IPS-18a (cell line): ENCODE measurements around the gene SUPT4H1.

Experiments used
- H3K27ac ChIP-seq: one replicate; pipeline ENCODE4 v1.5.1; 2013; ENCODE audit warnings: low read length
- H3K27me3 ChIP-seq: one replicate; pipeline ENCODE4 v1.6.1; 2013; ENCODE audit warnings: mild to moderate bottlenecking, low read length; ENCODE audit not compliant: control insufficient read depth, insufficient read depth
- H3K36me3 ChIP-seq: one replicate; pipeline ENCODE4 v1.6.1; 2013; ENCODE audit warnings: low read depth, low read length; ENCODE audit not compliant: control insufficient read depth
- H3K4me1 ChIP-seq: one replicate; pipeline ENCODE4 v1.6.1; 2013; ENCODE audit warnings: low read depth, low read length; ENCODE audit not compliant: control insufficient read depth
- H3K4me3 ChIP-seq: one replicate; pipeline ENCODE4 v1.5.1; 2013; ENCODE audit warnings: low read length
- H3K9ac ChIP-seq: one replicate; pipeline ENCODE4 v1.6.1; 2013; ENCODE audit warnings: mild to moderate bottlenecking, low read length, moderate library complexity
- H3K9me3 ChIP-seq: one replicate; pipeline ENCODE4 v1.6.1; 2013; ENCODE audit warnings: low read depth, low read length; ENCODE audit not compliant: control insufficient read depth

Gene SUPT4H1

DNA sequence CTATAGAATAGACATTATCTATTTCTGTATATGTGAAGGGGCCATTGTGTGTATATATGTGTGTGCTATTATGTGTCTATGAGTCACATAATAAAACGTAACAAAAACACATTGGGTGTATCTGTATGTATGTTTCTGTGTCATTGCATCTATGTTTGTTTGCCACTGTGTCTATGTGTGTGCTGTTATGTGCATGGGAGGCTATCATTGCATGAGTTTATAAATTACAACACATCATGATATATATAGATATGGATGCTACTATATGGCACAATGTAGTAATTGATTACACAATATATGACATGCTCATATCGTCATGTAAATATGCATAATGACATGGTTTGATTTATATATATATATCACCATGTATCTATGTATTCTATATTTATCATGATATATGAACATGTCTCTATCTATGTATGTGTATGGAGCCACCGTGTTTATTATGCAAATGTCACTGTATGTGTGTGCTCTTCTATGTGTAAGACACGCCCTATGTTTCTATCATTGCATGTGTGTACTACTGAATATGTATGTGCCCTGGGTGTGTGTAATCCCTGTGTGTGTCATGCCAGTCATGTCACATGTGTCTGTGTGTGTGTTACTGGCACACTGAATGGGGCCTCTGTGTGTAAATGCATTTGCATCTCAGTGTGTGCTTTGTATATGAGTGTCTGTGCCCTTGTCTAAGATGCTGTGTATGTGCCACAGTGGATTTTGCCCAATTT is 22.0 kb downstream of the SUPT4H1 start:
- no peaks in the 10 kb centered on the region for H3K36me3 ChIP-seq
- peaks cover 2% of the 10 kb centered on the region for H3K27me3 ChIP-seq
- H3K27ac ChIP-seq, result no peak overlapping the region
- no peaks in the 10 kb centered on the region for H3K9me3 ChIP-seq
- H3K4me1 ChIP-seq, result peaks cover 36% of the 10 kb centered on the region
- H3K4me3 ChIP-seq, result no peak overlapping the region
- H3K9ac ChIP-seq, result no peak overlapping the region

DNA sequence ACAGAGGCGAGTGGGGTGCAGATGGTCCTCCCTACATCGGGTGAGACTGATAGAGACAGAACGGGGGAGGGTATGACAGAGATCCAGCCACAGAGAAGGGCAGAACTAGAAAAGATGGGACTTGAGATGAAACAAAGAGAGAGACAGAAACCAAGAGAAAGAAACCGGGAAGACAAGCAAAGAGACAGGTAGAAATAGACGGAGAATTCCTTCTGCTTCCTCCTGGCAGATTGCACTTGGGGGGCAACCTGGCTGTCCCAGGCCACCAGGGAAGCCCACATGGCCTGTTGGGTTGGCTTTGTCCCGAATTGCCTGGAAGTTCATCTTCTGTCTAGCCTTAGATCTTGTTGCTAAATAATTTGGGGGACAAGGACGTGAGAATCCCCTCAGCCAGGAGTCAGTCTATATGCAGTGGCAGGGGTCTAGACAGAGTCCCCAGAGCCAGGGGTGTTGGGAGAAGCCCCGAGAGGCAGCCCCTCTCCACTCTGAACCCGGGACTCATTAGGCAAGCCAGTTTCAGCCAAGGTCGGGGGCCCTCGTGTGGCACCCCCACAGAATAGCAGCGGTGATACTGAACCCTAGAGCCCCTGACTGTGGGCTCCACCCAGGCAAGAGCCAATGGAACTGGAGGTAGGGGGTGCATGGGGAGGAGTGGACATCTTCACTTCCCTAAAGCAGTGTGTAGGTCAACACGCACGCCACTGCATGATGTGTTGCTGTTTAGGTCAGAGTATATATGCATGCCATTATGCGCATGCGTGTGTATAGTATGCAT is 22.8 kb downstream of the SUPT4H1 start:
- peak overlapping the region; percentile 34 for H3K4me3 ChIP-seq
- no peak overlapping the region for H3K27ac ChIP-seq
- H3K27me3 ChIP-seq, result peaks cover 5% of the 10 kb centered on the region

DNA sequence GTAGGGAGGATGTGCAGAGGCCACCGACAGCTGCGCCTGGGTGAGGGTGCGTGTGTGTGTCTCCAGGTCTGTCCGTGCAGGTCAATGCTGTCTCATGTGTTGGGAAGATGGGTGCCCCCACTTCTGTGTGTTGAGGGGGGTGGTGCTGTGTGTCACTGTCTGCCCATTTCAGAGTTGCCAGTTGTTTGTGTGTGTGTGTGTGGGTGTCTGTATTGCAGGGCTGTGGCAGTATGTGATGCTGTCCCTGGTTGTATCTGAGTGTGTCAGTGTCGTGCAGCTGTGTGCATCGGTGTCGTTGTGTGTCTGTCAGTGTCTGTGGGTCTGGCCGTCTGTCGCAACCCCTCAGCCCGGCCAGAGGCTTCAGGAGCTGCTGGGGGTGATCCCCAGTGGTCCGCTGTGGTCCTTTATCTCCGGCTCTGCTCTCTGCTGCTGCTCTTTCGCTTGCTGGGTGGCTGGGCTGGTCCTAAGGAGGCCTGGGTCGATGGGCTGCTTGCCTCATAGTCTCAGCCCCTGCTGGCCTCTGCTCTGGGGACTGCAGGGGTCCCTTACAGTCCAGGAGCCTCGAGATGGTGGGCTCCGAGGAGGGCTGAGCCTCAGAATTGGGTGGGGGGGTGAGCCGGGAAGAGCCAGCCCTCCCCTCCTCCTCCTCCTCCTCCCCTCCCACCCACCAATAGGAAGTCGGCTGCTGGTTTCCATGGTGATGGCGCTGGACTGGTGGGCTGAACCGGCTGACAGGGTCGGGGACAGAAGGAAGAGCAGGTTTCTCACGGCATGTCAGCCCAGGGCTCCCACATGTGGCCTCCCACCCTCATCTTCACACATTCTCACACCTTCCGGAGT is 23.6 kb downstream of the SUPT4H1 start, which contains the start of gene TSPOAP1:
Gene TSPOAP1, minus strand, starts transcription at position 601 of the 840 bp plus-strand sequence. CDS start 875 bp downstream, outside the sequence.
- no peaks in the 10 kb centered on the region for H3K9me3 ChIP-seq
- peak within 1 kb of the TSS; percentile 14 for H3K9ac ChIP-seq
- H3K36me3 ChIP-seq, result no peaks in the 10 kb centered on the region
- no peak within 1 kb of the TSS for H3K27ac ChIP-seq
- peak within 1 kb of the TSS; percentile 34 for H3K4me3 ChIP-seq
- peaks cover 44% of the 10 kb centered on the region for H3K4me1 ChIP-seq
- peaks cover 12% of the 10 kb centered on the region for H3K27me3 ChIP-seq

More for the DNA sequence above, 22.8 kb downstream of the SUPT4H1 start:
- Histone ChIP-seq H3K9me3 (no peaks in the 10 kb centered on the region), H3K4me1 (peaks cover 38% of the 10 kb centered on the region), H3K9ac (peak overlapping the region; percentile 14), H3K36me3 (no peaks in the 10 kb centered on the region)

DNA sequence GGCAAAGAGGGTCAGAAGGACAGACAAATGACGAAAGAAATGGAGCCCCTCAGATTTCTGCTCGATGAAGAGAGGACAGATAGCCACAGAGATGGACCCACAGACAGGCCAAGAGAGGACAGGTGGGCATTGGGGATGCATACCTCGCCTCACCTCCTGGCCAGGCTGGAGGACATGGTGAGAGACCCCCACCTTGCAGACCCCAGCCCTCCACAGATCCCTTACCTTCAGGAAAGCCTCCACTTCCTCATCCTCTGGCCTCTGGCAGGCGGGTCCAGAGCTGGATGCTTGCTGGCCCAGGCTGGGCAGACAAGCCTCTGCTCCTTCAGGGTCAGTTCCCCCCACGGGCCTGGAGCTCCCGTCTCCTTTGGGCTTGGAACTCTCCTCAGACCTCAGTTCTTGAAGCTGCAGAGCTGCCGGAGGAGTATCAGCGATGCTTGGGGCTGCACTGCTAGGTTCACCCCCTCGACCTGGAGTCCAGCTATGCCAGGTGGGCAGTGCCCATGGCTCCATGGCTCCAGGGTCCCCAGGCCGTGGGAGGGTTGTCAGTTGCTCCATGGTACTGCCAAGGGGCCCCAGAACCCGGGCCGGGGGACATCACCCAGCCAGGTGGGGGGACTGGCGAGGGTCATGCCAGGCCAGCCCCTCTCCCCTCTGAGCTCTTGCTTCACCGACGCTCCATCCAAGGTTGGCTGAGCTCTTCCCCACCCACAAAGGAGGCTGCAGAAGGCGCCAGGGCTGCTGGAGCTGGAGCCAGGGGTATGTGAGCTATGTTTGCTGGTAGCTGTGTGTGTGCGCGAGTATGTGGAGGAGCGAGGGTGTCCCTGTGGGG is 24.4 kb downstream of the SUPT4H1 start:
- no peak overlapping the region for H3K27ac ChIP-seq
- H3K9ac ChIP-seq, result no peak overlapping the region

DNA sequence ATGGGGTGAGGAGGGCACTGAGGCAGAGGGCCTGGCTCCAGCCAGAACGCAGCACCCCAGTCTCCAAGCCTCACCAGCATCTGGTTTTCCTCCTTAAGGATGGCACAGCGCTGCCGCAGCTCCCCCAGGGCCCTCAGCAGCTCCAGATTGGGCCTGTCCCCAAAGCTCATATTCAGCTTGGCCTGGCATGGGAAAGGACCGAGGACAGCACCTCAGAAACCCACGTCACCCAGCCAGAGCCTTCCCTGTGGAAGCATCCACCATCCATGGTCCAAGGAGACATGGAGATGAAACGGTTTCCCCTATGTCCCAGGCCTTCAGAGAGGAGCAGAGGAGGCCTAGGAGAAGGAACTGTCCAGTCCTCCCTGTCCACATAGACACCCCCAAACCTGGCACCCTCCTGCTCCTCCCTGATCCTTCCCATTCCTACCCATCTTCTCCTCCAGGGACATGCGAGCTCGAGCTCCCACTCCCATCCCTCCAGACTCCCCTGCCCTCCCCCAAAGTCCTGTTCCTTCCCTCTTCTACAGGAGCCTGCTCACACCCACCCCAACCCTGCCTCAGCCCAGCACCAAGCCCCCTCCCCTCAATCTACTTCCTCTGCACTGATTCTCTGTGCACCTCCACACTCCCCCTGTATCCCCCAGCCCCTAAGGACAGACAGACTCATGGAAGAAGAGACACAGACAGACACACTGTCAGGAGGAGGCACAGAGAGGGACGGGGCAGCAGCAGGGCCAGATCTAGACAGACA is 25.2 kb downstream of the SUPT4H1 start:
- Histone ChIP-seq H3K36me3 (no peaks in the 10 kb centered on the region), H3K4me3 (no peak overlapping the region), H3K27ac (no peak overlapping the region), H3K9ac (no peak overlapping the region), H3K9me3 (no peaks in the 10 kb centered on the region), H3K27me3 (peaks cover 12% of the 10 kb centered on the region), H3K4me1 (peaks cover 44% of the 10 kb centered on the region)

More for the DNA sequence above, 24.4 kb downstream of the SUPT4H1 start:
- Histone ChIP-seq H3K36me3 (no peaks in the 10 kb centered on the region), H3K4me1 (peaks cover 44% of the 10 kb centered on the region), H3K4me3 (no peak overlapping the region), H3K9me3 (no peaks in the 10 kb centered on the region), H3K27me3 (peaks cover 12% of the 10 kb centered on the region)

DNA sequence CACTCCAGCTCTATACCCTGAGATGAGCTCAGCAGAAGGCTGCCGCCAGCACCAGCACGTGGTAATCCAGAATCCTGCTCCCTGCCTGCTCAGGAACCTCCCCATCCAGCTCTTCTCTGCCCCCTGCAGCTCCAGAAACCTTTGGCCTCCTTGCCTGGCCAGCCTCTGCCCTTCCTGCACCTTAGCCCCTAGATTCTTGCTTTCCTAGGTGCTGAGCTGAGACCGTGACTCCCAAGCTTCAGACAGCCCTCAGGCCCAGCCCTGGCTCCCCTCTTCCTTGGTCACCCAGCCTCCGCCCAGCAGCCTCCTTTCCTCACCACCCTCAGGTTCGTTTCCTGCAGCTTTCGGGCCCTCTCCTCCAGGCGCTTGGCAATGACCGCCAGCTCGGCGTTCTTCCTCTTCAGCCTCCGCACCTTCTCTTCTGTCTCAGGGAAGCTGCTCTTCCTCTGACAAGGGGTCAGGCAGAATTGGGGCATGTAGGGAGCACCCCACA is 26.0 kb downstream of the SUPT4H1 start:
- Histone ChIP-seq H3K4me3 (no peak overlapping the region), H3K9ac (no peak overlapping the region), H3K27ac (no peak overlapping the region), H3K9me3 (no peaks in the 10 kb centered on the region), H3K36me3 (no peaks in the 10 kb centered on the region), H3K27me3 (peaks cover 12% of the 10 kb centered on the region), H3K4me1 (peaks cover 37% of the 10 kb centered on the region)

DNA sequence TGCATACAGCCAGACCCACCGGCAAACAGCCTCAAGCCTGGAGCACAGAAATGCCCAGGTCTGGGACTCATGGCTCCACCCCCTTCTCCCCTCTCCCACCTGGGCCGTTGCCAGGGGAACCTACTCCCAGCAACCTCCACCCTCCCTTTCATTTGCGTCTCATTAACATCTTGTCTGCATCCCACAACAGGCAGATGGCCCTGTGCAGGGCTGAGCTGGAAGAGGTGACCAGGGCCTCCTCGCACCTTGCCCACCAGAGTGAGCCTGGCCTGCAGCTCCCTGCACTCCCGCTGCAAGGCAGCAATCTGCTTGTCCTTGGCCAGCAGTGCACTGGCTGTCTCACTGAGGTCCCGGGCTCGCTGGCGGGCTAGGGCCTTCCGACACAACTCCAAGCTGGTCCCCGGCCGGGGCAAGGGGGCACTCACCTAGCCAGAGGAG is 26.7 kb downstream of the SUPT4H1 start:
- Histone ChIP-seq H3K4me3 (peak overlapping the region; percentile 63), H3K27me3 (peaks cover 12% of the 10 kb centered on the region), H3K4me1 (peaks cover 34% of the 10 kb centered on the region), H3K9ac (peak overlapping the region; percentile 16), H3K36me3 (no peaks in the 10 kb centered on the region), H3K9me3 (no peaks in the 10 kb centered on the region), H3K27ac (no peak overlapping the region)

DNA sequence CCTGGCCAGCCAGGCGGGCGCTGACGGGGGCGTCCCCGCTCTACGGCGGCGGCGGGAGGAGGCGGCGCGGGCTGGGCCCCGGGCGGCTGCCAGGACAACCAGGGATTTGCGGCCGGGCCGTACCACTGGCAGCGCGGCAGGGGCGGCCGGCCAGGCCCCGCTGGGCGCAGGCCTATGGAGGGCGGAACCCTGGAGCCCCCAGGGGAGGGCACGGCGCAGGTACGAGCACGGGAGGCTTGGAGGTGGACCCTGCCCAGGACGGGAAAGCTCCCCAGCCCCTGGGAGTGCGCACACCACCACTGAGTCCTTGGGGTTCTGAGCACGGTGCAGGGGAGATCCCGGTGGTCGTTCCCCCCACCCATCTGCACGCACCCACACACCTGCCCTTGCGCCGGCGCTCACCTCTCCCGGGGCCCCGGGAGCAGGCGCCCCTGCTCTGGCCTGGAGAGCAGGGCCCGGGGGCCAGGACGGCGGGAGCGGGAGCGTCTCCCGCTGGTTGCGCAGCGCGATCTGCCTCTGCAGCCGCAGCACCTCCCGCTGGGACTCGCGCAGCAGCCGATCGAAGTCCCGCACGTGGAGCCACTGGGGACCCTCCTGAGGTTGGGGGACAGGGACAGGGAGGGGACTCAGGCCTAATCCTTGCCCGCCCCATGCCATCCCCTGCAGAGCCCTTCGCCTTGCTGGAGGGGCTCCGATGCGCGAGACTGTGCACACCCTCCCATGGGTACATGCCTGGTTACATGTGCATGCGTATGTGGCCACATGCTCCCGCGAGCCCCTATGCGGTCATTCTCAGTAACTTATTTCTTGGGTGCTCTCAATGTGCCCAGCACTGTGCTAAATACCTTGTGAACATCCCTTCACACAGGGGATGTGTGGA is 27.4 kb downstream of the SUPT4H1 start:
- Histone ChIP-seq H3K36me3 (no peaks in the 10 kb centered on the region), H3K9me3 (no peaks in the 10 kb centered on the region), H3K27me3 (peaks cover 12% of the 10 kb centered on the region), H3K27ac (no peak overlapping the region), H3K4me3 (peak overlapping the region; percentile 63), H3K4me1 (peaks cover 32% of the 10 kb centered on the region), H3K9ac (peak overlapping the region; percentile 16)

DNA sequence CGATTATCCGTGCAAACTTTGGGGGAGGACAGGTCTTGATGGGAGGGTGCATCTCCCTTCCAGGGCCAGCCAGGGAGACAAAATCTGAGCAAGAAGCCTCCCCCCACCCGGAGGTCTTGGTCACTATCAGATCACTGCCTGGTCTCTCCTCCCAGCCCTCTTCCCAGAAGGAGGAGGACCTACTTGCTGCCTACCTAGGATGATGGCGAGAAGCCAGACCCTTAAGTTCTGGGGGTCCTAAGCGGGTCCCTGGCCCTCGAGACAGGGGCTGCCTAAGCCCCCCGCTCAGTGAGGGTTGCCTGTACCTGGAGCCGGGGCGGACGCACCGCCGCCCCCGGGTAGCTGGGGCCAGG is 28.0 kb downstream of the SUPT4H1 start:
- H3K9ac ChIP-seq, result no peak overlapping the region
- H3K27ac ChIP-seq, result no peak overlapping the region
- peak overlapping the region; percentile 63 for H3K4me3 ChIP-seq
- H3K9me3 ChIP-seq, result no peaks in the 10 kb centered on the region
- peaks cover 26% of the 10 kb centered on the region for H3K4me1 ChIP-seq
- H3K27me3 ChIP-seq, result peaks cover 12% of the 10 kb centered on the region
- H3K36me3 ChIP-seq, result no peaks in the 10 kb centered on the region
